ENCODE measurements around the gene NPPB. TPM values are rescaled to one million over a fixed set of nuclear protein-coding genes. Genes with fewer than 3 reads are reported as not detected.

The NPPB gene
- total and polyA plus RNA-seq, 9 of the 15 experiments (the other 6 are each of a cell fraction or from before 2014, with no cell fraction given), result not detected

- DNase-seq (ENCODE audit: extremely low read depth in 1 of 4, low spot score in 3 of 4) (peak; percentile 93 to 100 (median 96)), ATAC-seq (peak; percentile 87), FAIRE-seq (peak; percentile 100)
- TSS peak; percentile 27 for BruUV-seq (replicated peaks)
- Histone ChIP-seq H3K9ac (ENCODE audit: insufficient read depth in 1 of 2, low read depth in 2 of 2, low read length in 2 of 2) (peak overlapping the region; percentile 10 to 34; a peak in 3 of 4 replicates), H3K4me3 (no peak overlapping the region), H4K20me1 (replicated peaks; ENCODE audit: control insufficient read depth, insufficient read depth, low read length) (peaks cover 5% of the 10 kb centered on the region), H3K27me3 (ENCODE audit: control insufficient read depth in 2 of 2, insufficient read depth in 2 of 2, low read length in 2 of 2) (no peaks in the 10 kb centered on the region), H3K9me3 (replicated peaks; ENCODE audit: control insufficient read depth, insufficient read depth, low read depth, low read length) (no peaks in the 10 kb centered on the region), H3K36me3 (ENCODE audit: control insufficient read depth, insufficient read depth, low read length) (peaks cover 82% of the 10 kb centered on the region), H3K79me2 (ENCODE audit: control insufficient read depth, insufficient read depth, low read length) (no peaks in the 10 kb centered on the region), H3K27ac (ENCODE audit: extremely low read depth, low read depth, low read length) (peak overlapping the region; percentile 70), H3K9me1 (ENCODE audit: control insufficient read depth, insufficient read depth, low read length) (no peaks in the 10 kb centered on the region), H3K4me2 (ENCODE audit: insufficient read depth, low read length) (peak overlapping the region; percentile 73), H2AFZ (ENCODE audit: low read depth, low read length) (peak overlapping the region; percentile 27), H3K4me1 (replicated peaks in 1 of 2; ENCODE audit: control insufficient read depth in 2 of 2, insufficient read depth in 2 of 2, low read length in 2 of 2) (peaks cover 37 to 51% of the 10 kb centered on the region in 2 experiments)
- POLR2A ChIA-PET, result interaction anchor here (0.6 to 14.0 kb wide), 11 partner anchors 9 to 519 kb away, joined by 3 to 304 read pairs (median 3); no protein-coding TSS in a partner anchor
- in situ Hi-C loops (cut with MboI), result loop anchor here (5.0 kb wide), 1 partner anchor 55 kb away; no protein-coding TSS in a partner anchor
- 17% methylated on average over 19 of the region's 19 CpGs for WGBS (ENCODE audit: insufficient coverage, low coverage, missing lambda C conversion rate)
- CTCF ChIA-PET (ENCODE audit: low intra/inter-chr PET ratio), result interaction anchor here (0.9 to 1.9 kb wide), 4 partner anchors 49 to 65 kb away, joined by 3 to 11 read pairs (median 6); no protein-coding TSS in a partner anchor
- intact Hi-C loops (cut with micrococcal nuclease), result loop anchor here (1.0 to 2.0 kb wide), 2 partner anchors 22 to 52 kb away; no protein-coding TSS in a partner anchor
- peak; percentile 71 for TF ChIP-seq HDAC3 (IDR thresholded peaks at IDR 0.05; ENCODE audit: borderline replicate concordance, partially characterized antibody)
- TF ChIP-seq ARNT (IDR thresholded peaks at IDR 0.05), result peak; percentile 64 to 95
- TF ChIP-seq PREB (CRISPR knock-in tag; IDR thresholded peaks at IDR 0.05), result no peak
- TF ChIP-seq RBM17 (IDR thresholded peaks at IDR 0.05; ENCODE audit: borderline replicate concordance, low read depth, low read length), result no peak
- TF ChIP-seq HDGF (IDR thresholded peaks at IDR 0.05), result peak; percentile 61
- peak; percentile 84; the same call in 1 of the 2 replicates for TF ChIP-seq NCOA1 (IDR thresholded peaks at IDR 0.05; ENCODE audit: low read depth)
- TF ChIP-seq CTBP1 (IDR thresholded peaks at IDR 0.05; ENCODE audit: borderline replicate concordance), result peak; percentile 99
- 0 out of 2 replicates have a peak, but pooled peaks have one; percentile 33 for TF ChIP-seq ESRRB (CRISPR knock-in tag; IDR thresholded peaks at IDR 0.05; ENCODE audit: borderline replicate concordance)
- peak; percentile 99 for TF ChIP-seq MYC (IDR thresholded peaks at IDR 0.05; ENCODE audit: low read depth, low read length)
- TF ChIP-seq MYC (CRISPR knock-in tag; IDR thresholded peaks at IDR 0.05; ENCODE audit: borderline replicate concordance, low read depth), result peak; percentile 12; the same call in 1 of the 2 replicates
- peak; percentile 52; the same call in 1 of the 2 replicates for TF ChIP-seq TCF15 (CRISPR knock-in tag; IDR thresholded peaks at IDR 0.05)
- no peak for TF ChIP-seq CBX1 (IDR thresholded peaks at IDR 0.05; ENCODE audit: low read depth)
- TF ChIP-seq MXI1 (IDR thresholded peaks at IDR 0.05; ENCODE audit: low read depth, low read length), result peak; percentile 92
- peak; percentile 65 to 92; a peak in 3 of 4 replicates for TF ChIP-seq MAZ (CRISPR knock-in tag; conservative IDR thresholded peaks at IDR 0.05 in 1 of 2, IDR thresholded peaks at IDR 0.05 in 1 of 2)
- TF ChIP-seq CEBPG (CRISPR knock-in tag; IDR thresholded peaks at IDR 0.05), result peak; percentile 64
- TF ChIP-seq CEBPG (tag; conservative IDR thresholded peaks at IDR 0.05 in 1 of 2, IDR thresholded peaks at IDR 0.05 in 1 of 2), result 0 out of 4 replicates have a peak, but pooled peaks of 1 of the 2 experiments have one; percentile 19
- peak; percentile 98 for TF ChIP-seq BHLHE40 (IDR thresholded peaks at IDR 0.05; ENCODE audit: low read length)
- 0 out of 2 replicates have a peak, but pooled peaks have one; percentile 46 for TF ChIP-seq SREBF1 (IDR thresholded peaks at IDR 0.05; ENCODE audit: borderline replicate concordance, low read depth, low read length)
- TF ChIP-seq JUND (IDR thresholded peaks at IDR 0.05; ENCODE audit: borderline replicate concordance, low read depth, low read length), result peak; percentile 82
- TF ChIP-seq JUND (tag; IDR thresholded peaks at IDR 0.05; ENCODE audit: borderline replicate concordance, low read depth, low read length), result peak; percentile 13; the same call in 1 of the 3 replicates
These were observed 16.3 kb downstream of the NPPB start for GRCh38 chr1:11842154-11843041.

Data from K562 (cell line).